Tibial nerve (tissue), 4 donors: ENCODE results near the gene UBE2G2.

ENCODE experiments used
- EP300 ChIP-seq, 2 donors: sonication (generic); formaldehyde crosslinking; IDR thresholded peaks; one replicate each; pipeline ENCODE4 v1.6.1; 2017; ENCODE audit warnings: antibody characterized with exemption in 2 of 2, mild to moderate bottlenecking in 1 of 2
- POLR2A ChIP-seq, 2 donors: fragments of 450-650 bp; IDR thresholded peaks; one replicate each; pipeline ENCODE4 v1.6.1; 2017; ENCODE audit warnings: antibody characterized with exemption in 2 of 2, mild to moderate bottlenecking in 2 of 2, moderate library complexity in 2 of 2
- TF ChIP-seq, protein P1 (sequence below), 5 experiments: fragments of 200-600 bp in 3 of 5; fragments of 450-650 bp in 2 of 5; sonication (generic) in 3 of 5; IDR thresholded peaks; one replicate each; pipeline ENCODE4 v1.5.1; 2016 to 2019; ENCODE audit warnings: antibody characterized with exemption in 5 of 5, mild to moderate bottlenecking in 3 of 5, moderate library complexity in 2 of 5

GRCh38 chr21:44846485-44847260 lies 45.1 kb upstream of the UBE2G2 start:
- TF ChIP-seq, protein P1, sequence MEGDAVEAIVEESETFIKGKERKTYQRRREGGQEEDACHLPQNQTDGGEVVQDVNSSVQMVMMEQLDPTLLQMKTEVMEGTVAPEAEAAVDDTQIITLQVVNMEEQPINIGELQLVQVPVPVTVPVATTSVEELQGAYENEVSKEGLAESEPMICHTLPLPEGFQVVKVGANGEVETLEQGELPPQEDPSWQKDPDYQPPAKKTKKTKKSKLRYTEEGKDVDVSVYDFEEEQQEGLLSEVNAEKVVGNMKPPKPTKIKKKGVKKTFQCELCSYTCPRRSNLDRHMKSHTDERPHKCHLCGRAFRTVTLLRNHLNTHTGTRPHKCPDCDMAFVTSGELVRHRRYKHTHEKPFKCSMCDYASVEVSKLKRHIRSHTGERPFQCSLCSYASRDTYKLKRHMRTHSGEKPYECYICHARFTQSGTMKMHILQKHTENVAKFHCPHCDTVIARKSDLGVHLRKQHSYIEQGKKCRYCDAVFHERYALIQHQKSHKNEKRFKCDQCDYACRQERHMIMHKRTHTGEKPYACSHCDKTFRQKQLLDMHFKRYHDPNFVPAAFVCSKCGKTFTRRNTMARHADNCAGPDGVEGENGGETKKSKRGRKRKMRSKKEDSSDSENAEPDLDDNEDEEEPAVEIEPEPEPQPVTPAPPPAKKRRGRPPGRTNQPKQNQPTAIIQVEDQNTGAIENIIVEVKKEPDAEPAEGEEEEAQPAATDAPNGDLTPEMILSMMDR (IDR thresholded peaks at IDR 0.05), result no peak
- TF ChIP-seq POLR2A (IDR thresholded peaks at IDR 0.05), result no peak
- no peak for TF ChIP-seq EP300 (IDR thresholded peaks at IDR 0.05)
